ENCODE measurements around the gene GARNL3. TPM values are rescaled to one million over a fixed set of nuclear protein-coding genes. Genes with fewer than 3 reads are reported as not detected.

GARNL3 gene
- total RNA-seq, 1 donor from 2014 or later = 21.4 TPM

DNA sequence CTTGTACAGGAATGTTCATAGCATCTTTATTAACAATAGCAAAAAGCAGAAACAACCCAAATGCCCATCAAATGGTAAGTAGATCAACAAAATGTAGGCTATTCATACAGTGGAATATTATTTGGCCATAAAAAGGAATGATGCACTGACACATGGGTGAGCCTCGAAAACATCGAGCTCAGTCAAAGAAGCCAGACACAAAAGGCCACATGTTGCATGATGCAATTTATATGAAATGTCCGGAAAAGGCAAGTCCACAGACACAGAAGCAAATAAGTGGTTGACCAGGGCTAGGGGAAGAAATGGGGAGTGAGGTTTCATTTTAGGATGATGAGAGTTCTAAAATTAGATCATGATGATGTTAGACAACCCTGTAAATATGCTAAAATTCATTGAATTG, 115.9 kb downstream of the GARNL3 start:
- H3K27me3 Mint-ChIP-seq = peaks cover 9% of the 10 kb centered on the region
- DNase-seq (ENCODE audit: low spot score, unreplicated experiment) = no peak
- no peak overlapping the region for H3K27ac Mint-ChIP-seq
- peaks cover 3% of the 10 kb centered on the region for H3K36me3 Mint-ChIP-seq (ENCODE audit: insufficient read depth)
- peaks cover 3% of the 10 kb centered on the region for H3K9me3 Mint-ChIP-seq (ENCODE audit: low read depth)
- no peaks in the 10 kb centered on the region for H3K4me1 Mint-ChIP-seq (ENCODE audit: low read depth)
- TF ChIP-seq, protein P1, sequence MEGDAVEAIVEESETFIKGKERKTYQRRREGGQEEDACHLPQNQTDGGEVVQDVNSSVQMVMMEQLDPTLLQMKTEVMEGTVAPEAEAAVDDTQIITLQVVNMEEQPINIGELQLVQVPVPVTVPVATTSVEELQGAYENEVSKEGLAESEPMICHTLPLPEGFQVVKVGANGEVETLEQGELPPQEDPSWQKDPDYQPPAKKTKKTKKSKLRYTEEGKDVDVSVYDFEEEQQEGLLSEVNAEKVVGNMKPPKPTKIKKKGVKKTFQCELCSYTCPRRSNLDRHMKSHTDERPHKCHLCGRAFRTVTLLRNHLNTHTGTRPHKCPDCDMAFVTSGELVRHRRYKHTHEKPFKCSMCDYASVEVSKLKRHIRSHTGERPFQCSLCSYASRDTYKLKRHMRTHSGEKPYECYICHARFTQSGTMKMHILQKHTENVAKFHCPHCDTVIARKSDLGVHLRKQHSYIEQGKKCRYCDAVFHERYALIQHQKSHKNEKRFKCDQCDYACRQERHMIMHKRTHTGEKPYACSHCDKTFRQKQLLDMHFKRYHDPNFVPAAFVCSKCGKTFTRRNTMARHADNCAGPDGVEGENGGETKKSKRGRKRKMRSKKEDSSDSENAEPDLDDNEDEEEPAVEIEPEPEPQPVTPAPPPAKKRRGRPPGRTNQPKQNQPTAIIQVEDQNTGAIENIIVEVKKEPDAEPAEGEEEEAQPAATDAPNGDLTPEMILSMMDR (IDR thresholded peaks at IDR 0.05; ENCODE audit: unreplicated experiment) = no peak
- H3K4me3 Mint-ChIP-seq (ENCODE audit: low read depth) = no peak overlapping the region

- peaks cover 12% of the 10 kb centered on the region for H3K27me3 Mint-ChIP-seq
- peaks cover 3% of the 10 kb centered on the region for H3K36me3 Mint-ChIP-seq (ENCODE audit: insufficient read depth)
- H3K4me1 Mint-ChIP-seq (ENCODE audit: low read depth) = no peaks in the 10 kb centered on the region
Observed at GRCh38 chr9:127382541-127382940, 118.0 kb downstream of the GARNL3 start.

DNA sequence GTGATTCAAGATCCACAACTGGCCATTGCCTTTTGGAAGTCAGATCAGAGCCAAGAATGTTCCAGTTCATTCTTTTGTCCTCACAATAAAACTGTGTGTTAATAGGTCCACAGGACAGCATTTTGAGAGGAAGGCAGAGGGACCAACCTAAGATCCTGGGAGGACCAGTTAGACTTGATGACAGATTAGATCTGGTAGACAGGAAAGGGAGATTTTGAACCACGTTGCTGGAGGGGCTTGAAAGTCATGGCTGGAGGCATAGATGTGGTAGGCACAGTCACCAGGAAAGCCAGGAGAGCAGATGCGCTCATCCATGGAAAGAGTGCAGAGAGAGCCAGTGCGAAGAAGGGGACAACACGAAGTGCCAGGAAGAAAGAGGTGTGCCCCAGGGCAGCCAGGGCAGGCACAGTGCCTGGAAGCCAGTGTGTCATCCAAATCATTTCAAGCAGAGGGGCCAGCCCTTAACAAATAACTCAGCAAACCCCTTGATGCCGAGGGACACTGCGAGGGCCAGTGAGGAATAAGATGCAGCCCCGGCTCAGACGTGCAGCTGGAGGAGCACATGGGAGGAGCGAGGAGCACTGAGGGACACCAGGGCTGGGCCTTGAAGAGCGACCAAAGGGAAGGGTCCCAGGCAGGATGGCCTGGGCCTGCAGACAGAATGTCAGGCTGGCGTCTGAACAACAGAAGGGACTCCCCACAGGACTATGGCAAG, 119.6 kb downstream of the GARNL3 start:
- Mint-ChIP-seq H3K4me1 (ENCODE audit: low read depth) (no peaks in the 10 kb centered on the region), H3K36me3 (ENCODE audit: insufficient read depth) (peaks cover 3% of the 10 kb centered on the region), H3K27ac (no peak overlapping the region), H3K27me3 (peaks cover 12% of the 10 kb centered on the region), H3K9me3 (ENCODE audit: low read depth) (peaks cover 3% of the 10 kb centered on the region), H3K4me3 (ENCODE audit: low read depth) (no peak overlapping the region)
- no peak for DNase-seq (ENCODE audit: low spot score, unreplicated experiment)
- TF ChIP-seq, protein P1 (IDR thresholded peaks at IDR 0.05; ENCODE audit: unreplicated experiment) = no peak

More at GRCh38 chr9:127382541-127382940, 118.0 kb downstream of the GARNL3 start:
- DNase-seq (ENCODE audit: low spot score, unreplicated experiment) = no peak
- Mint-ChIP-seq H3K9me3 (ENCODE audit: low read depth) (peaks cover 3% of the 10 kb centered on the region), H3K4me3 (ENCODE audit: low read depth) (no peak overlapping the region), H3K27ac (no peak overlapping the region)
- TF ChIP-seq, protein P1 (IDR thresholded peaks at IDR 0.05; ENCODE audit: unreplicated experiment) = no peak

DNA sequence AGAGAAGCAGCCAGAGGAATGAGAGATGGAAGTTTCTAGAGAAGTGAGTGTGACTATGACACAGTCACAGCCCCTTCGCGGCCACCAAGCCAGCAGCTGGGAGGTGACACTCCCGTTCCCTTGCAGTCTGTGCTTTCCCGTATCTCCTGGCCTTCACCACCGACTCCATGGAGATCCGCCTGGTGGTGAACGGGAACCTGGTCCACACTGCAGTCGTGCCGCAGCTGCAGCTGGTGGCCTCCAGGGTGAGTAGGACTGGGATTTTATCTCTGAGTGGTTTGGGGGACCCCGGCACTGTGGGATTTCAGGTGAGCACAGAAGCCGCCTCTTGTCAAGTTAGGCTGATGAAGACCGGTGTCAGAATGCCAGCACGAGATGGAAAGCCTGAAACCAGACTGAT, 120.3 kb downstream of the GARNL3 start:
- TF ChIP-seq, protein P1 (IDR thresholded peaks at IDR 0.05; ENCODE audit: unreplicated experiment) = no peak
- DNase-seq (ENCODE audit: low spot score, unreplicated experiment) = no peak
- Mint-ChIP-seq H3K27me3 (peaks cover 12% of the 10 kb centered on the region), H3K9me3 (ENCODE audit: low read depth) (no peaks in the 10 kb centered on the region), H3K36me3 (ENCODE audit: insufficient read depth) (no peaks in the 10 kb centered on the region), H3K27ac (no peak overlapping the region), H3K4me3 (ENCODE audit: low read depth) (no peak overlapping the region), H3K4me1 (ENCODE audit: low read depth) (no peaks in the 10 kb centered on the region)

DNA sequence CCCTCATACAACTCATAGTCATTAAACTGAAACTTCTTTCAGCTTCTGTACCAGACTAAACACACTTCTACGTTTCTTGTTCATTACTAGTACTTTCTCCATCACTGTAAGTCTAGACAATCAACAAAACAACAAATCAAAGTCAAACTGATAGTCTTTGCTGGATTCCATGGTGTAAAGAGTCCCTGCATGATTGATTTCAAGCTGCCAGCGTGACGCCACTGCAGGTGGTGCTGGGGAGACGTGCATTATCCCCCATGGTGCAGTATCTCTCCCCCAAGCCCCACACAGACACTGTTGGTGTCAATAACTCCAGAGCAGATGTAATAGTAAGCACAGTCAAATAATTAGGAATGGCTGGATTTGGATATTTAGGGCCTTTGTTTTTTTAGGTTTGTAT, 121.7 kb downstream of the GARNL3 start:
- H3K4me1 Mint-ChIP-seq (ENCODE audit: low read depth) = peaks cover 5% of the 10 kb centered on the region
- H3K9me3 Mint-ChIP-seq (ENCODE audit: low read depth) = no peaks in the 10 kb centered on the region
- H3K27me3 Mint-ChIP-seq = peaks cover 12% of the 10 kb centered on the region
- TF ChIP-seq, protein P1 (IDR thresholded peaks at IDR 0.05; ENCODE audit: unreplicated experiment) = no peak
- no peak overlapping the region for H3K27ac Mint-ChIP-seq
- DNase-seq (ENCODE audit: low spot score, unreplicated experiment) = no peak
- H3K36me3 Mint-ChIP-seq (ENCODE audit: insufficient read depth) = no peaks in the 10 kb centered on the region
- no peak overlapping the region for H3K4me3 Mint-ChIP-seq (ENCODE audit: low read depth)

Measured in progenitor cell of endocrine pancreas (in vitro differentiated cells).